ENCODE data around the gene GRM1. TPM values are rescaled to one million over a fixed set of nuclear protein-coding genes. Genes with fewer than 3 reads are reported as not detected.

GRM1 gene
- total and polyA plus RNA-seq, 2 donors (not counting 3 experiments of a cell fraction or from before 2014, with no cell fraction given): 0.07 TPM; not detected in 1

GRCh38 chr6:146202570-146202969, 173.7 kb downstream of the GRM1 start:
- DNase-seq (ENCODE audit: low read depth, low spot score) (no peak), FAIRE-seq (no peak)
- no peak for TF ChIP-seq FOS (IDR thresholded peaks at IDR 0.05; ENCODE audit: borderline replicate concordance, insufficient read depth, low read length)
- TF ChIP-seq MYC (IDR thresholded peaks at IDR 0.05; ENCODE audit: low read depth, low read length): no peak
- no peak for TF ChIP-seq MAX (IDR thresholded peaks at IDR 0.05; ENCODE audit: insufficient read depth, insufficient read length)
- no peak for TF ChIP-seq CTCF (IDR thresholded peaks at IDR 0.05; ENCODE audit: extremely low read depth in 1 of 2, insufficient read depth in 1 of 2, low read depth in 1 of 2, low read length in 2 of 2)
- TF ChIP-seq GATA2 (IDR thresholded peaks at IDR 0.05; ENCODE audit: insufficient read depth, insufficient read length, low read depth, low read length): no peak
- no peak for TF ChIP-seq POLR2A (IDR thresholded peaks at IDR 0.05; ENCODE audit: low read depth, low read length)
- TF ChIP-seq POLR2AphosphoS5 (IDR thresholded peaks at IDR 0.05; ENCODE audit: insufficient read depth, low read depth, low read length): no peak
- no peak for TF ChIP-seq EZH2 (IDR thresholded peaks at IDR 0.05; ENCODE audit: borderline replicate concordance, low read depth, low read length, severe bottlenecking)
- no peak for TF ChIP-seq JUN (IDR thresholded peaks at IDR 0.05; ENCODE audit: borderline replicate concordance, insufficient read depth, insufficient read length, low read depth)
- H4K20me1 ChIP-seq (replicated peaks; ENCODE audit: control insufficient read depth, extremely low read depth, insufficient read depth, low read length): no peaks in the 10 kb centered on the region
- no TSS peak for BruUV-seq (replicated peaks)
- POLR2A ChIA-PET: no interaction called here
- no peak overlapping the region for H2AFZ ChIP-seq (ENCODE audit: low read depth, low read length)
- no peaks in the 10 kb centered on the region for H3K9me1 ChIP-seq (replicated peaks; ENCODE audit: control insufficient read depth, extremely low read depth, insufficient read depth, low read length)
- no peaks in the 10 kb centered on the region for H3K9me3 ChIP-seq (replicated peaks; ENCODE audit: control insufficient read depth, insufficient read depth, low read length)
- H3K79me2 ChIP-seq (ENCODE audit: control insufficient read depth, insufficient read depth, low read length): no peaks in the 10 kb centered on the region
- no peak overlapping the region for H3K4me3 ChIP-seq (replicated peaks in 1 of 3; ENCODE audit: insufficient read depth in 1 of 3, low read depth in 1 of 3, low read length in 3 of 3)
- H3K4me2 ChIP-seq (ENCODE audit: insufficient read depth, low read length): no peak overlapping the region
- no peak overlapping the region for H3K9ac ChIP-seq (replicated peaks; ENCODE audit: extremely low read depth, insufficient read depth, low read length)
- CTCF ChIA-PET: no interaction called here
- intact Hi-C loops (cut with micrococcal nuclease) (no loop called here), dilution Hi-C loops (cut with MboI; ENCODE audit: extremely low pct_ligation_motif_present, low sequenced_read_pairs) (no loop called here)
- H3K4me1 ChIP-seq (ENCODE audit: control insufficient read depth, extremely low read depth, insufficient read depth, low read length): no peaks in the 10 kb centered on the region
- H3K36me3 ChIP-seq (ENCODE audit: control insufficient read depth in 2 of 2, extremely low read depth in 1 of 2, insufficient read depth in 2 of 2, low read length in 2 of 2): no peaks in the 10 kb centered on the region
- H3K27ac ChIP-seq (ENCODE audit: insufficient read depth, low read depth, low read length): no peak overlapping the region
- H3K27me3 ChIP-seq (ENCODE audit: control insufficient read depth in 2 of 2, insufficient read depth in 2 of 2, low read length in 2 of 2): no peaks in the 10 kb centered on the region

Data from endothelial cell of umbilical vein (primary cell).